Measurements from ENCODE around the gene LDLRAD4.

Gene LDLRAD4

DNA sequence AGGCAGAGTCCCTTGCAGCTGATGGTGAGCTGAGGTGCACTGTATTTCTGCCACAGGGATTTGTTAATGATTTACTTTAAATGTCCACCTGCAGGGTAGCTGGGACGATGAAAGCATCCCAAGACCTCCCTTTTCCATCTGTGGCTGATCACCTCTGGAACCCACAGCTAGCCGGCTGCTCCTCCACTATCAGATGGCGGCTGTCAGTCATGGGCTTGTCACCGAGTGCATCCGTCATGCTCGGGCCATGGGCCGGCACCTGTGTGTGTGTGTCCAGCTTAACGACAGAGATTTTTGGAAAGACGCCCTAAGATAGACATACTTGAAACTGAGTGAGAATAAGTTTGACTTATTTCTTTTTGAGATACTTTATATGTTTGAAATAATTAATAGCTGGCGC lies 272.6 kb downstream of the LDLRAD4 start:
- DNase-seq (ENCODE audit: extremely low spot score), result no peak
- POLR2A ChIA-PET, result no interaction called here
- no peak for TF ChIP-seq ELF4 (IDR thresholded peaks at IDR 0.05)
- no peak for TF ChIP-seq ZNF384 (IDR thresholded peaks at IDR 0.05)
- no peak for TF ChIP-seq SUZ12 (IDR thresholded peaks at IDR 0.05)
- no peak for TF ChIP-seq L3MBTL2 (conservative IDR thresholded peaks at IDR 0.05)
- no peak for TF ChIP-seq FOXA1 (IDR thresholded peaks at IDR 0.05)
- no peak for TF ChIP-seq BHLHE40 (IDR thresholded peaks at IDR 0.05; ENCODE audit: borderline replicate concordance)
- no peak for TF ChIP-seq SP1 (IDR thresholded peaks at IDR 0.05)
- TF ChIP-seq FOXK2 (IDR thresholded peaks at IDR 0.05), result no peak
- no peak for TF ChIP-seq TARDBP (IDR thresholded peaks at IDR 0.05)
- no peak for TF ChIP-seq LEF1 (IDR thresholded peaks at IDR 0.05; ENCODE audit: borderline replicate concordance)
- no peak for TF ChIP-seq NFRKB (IDR thresholded peaks at IDR 0.05)
- TF ChIP-seq FOXM1 (IDR thresholded peaks at IDR 0.05; ENCODE audit: borderline replicate concordance), result no peak
- no peak for TF ChIP-seq PKNOX1 (IDR thresholded peaks at IDR 0.05)
- TF ChIP-seq CTBP1 (IDR thresholded peaks at IDR 0.05; ENCODE audit: borderline replicate concordance), result no peak
- no peak for TF ChIP-seq ARNT (IDR thresholded peaks at IDR 0.05)
- no peak for TF ChIP-seq HDGF (IDR thresholded peaks at IDR 0.05; ENCODE audit: borderline replicate concordance)
- CTCF ChIA-PET, result no interaction called here

- no peak for TF ChIP-seq L3MBTL2 (conservative IDR thresholded peaks at IDR 0.05)
- no peak for TF ChIP-seq ARNT (IDR thresholded peaks at IDR 0.05)
- TF ChIP-seq BHLHE40 (IDR thresholded peaks at IDR 0.05; ENCODE audit: borderline replicate concordance), result no peak
- no peak for TF ChIP-seq PKNOX1 (IDR thresholded peaks at IDR 0.05)
- TF ChIP-seq TARDBP (IDR thresholded peaks at IDR 0.05), result no peak
- TF ChIP-seq NFRKB (IDR thresholded peaks at IDR 0.05), result no peak
- TF ChIP-seq HDGF (IDR thresholded peaks at IDR 0.05; ENCODE audit: borderline replicate concordance), result no peak
- TF ChIP-seq FOXK2 (IDR thresholded peaks at IDR 0.05), result no peak
- no peak for TF ChIP-seq LEF1 (IDR thresholded peaks at IDR 0.05; ENCODE audit: borderline replicate concordance)
- TF ChIP-seq SUZ12 (IDR thresholded peaks at IDR 0.05), result no peak
- TF ChIP-seq ELF4 (IDR thresholded peaks at IDR 0.05), result no peak
- TF ChIP-seq FOXA1 (IDR thresholded peaks at IDR 0.05), result no peak
- TF ChIP-seq FOXM1 (IDR thresholded peaks at IDR 0.05; ENCODE audit: borderline replicate concordance), result no peak
- TF ChIP-seq CTBP1 (IDR thresholded peaks at IDR 0.05; ENCODE audit: borderline replicate concordance), result no peak
- no peak for TF ChIP-seq SP1 (IDR thresholded peaks at IDR 0.05)
- no peak for TF ChIP-seq ZNF384 (IDR thresholded peaks at IDR 0.05)
- CTCF ChIA-PET, result no interaction called here
- POLR2A ChIA-PET, result no interaction called here
- DNase-seq (ENCODE audit: extremely low spot score), result no peak
These were observed 273.8 kb downstream of the LDLRAD4 start for GRCh38 chr18:13492314-13492713.

- TF ChIP-seq ELF4 (IDR thresholded peaks at IDR 0.05) (no peak), PKNOX1 (IDR thresholded peaks at IDR 0.05) (no peak), CTBP1 (IDR thresholded peaks at IDR 0.05; ENCODE audit: borderline replicate concordance) (no peak), SUZ12 (IDR thresholded peaks at IDR 0.05) (no peak), BHLHE40 (IDR thresholded peaks at IDR 0.05; ENCODE audit: borderline replicate concordance) (no peak), ZNF384 (IDR thresholded peaks at IDR 0.05) (no peak), L3MBTL2 (conservative IDR thresholded peaks at IDR 0.05) (no peak), HDGF (IDR thresholded peaks at IDR 0.05; ENCODE audit: borderline replicate concordance) (no peak), NFRKB (IDR thresholded peaks at IDR 0.05) (no peak), ARNT (IDR thresholded peaks at IDR 0.05) (no peak), LEF1 (IDR thresholded peaks at IDR 0.05; ENCODE audit: borderline replicate concordance) (no peak), FOXA1 (IDR thresholded peaks at IDR 0.05) (no peak), FOXK2 (IDR thresholded peaks at IDR 0.05) (no peak), TARDBP (IDR thresholded peaks at IDR 0.05) (no peak), FOXM1 (IDR thresholded peaks at IDR 0.05; ENCODE audit: borderline replicate concordance) (no peak)
- no peak for DNase-seq (ENCODE audit: extremely low spot score)
- ChIA-PET CTCF (no interaction called here), POLR2A (no interaction called here)
These were observed 274.5 kb downstream of the LDLRAD4 start for GRCh38 chr18:13493079-13493478.

- DNase-seq (ENCODE audit: extremely low spot score), result no peak
- TF ChIP-seq FOXK2 (IDR thresholded peaks at IDR 0.05) (no peak), FOXM1 (IDR thresholded peaks at IDR 0.05; ENCODE audit: borderline replicate concordance) (no peak), PKNOX1 (IDR thresholded peaks at IDR 0.05) (no peak), NFRKB (IDR thresholded peaks at IDR 0.05) (no peak), ELF4 (IDR thresholded peaks at IDR 0.05) (no peak), HDGF (IDR thresholded peaks at IDR 0.05; ENCODE audit: borderline replicate concordance) (no peak)
- CTCF ChIA-PET, result no interaction called here
- POLR2A ChIA-PET, result no interaction called here
These were observed 275.2 kb downstream of the LDLRAD4 start for GRCh38 chr18:13493725-13494124.

DNA sequence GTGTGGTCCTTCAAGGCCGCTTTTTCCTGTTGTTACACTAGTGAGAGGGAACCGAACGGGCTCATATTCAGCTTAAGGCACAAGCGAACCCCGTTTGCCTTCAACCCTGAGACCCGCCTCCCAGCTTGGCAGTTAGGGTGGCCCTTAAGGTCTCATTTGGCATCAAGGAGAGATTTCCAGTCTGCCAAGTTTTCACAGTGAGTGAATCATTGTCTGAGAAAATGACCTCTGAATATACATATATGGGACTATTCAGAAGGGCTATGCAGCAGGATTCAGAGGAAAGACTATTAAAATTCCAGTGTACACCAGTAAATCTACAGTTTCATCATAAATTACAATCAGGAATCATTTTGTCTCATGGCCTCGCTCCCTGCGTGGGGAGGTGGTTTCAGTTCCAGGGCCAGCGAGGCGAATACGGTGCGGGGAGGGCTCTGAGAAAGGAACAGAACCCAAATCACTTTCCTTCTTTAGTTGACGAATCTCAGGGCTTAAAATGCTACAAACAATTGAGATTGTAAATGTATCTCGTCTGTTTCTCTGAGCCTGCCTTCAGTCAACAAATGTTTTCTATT lies 276.4 kb downstream of the LDLRAD4 start:
- no peak for TF ChIP-seq ZNF384 (IDR thresholded peaks at IDR 0.05)
- no peak for TF ChIP-seq SUZ12 (IDR thresholded peaks at IDR 0.05)
- no peak for TF ChIP-seq FOXA1 (IDR thresholded peaks at IDR 0.05)
- no peak for TF ChIP-seq LEF1 (IDR thresholded peaks at IDR 0.05; ENCODE audit: borderline replicate concordance)
- no peak for TF ChIP-seq BHLHE40 (IDR thresholded peaks at IDR 0.05; ENCODE audit: borderline replicate concordance)
- no peak for TF ChIP-seq SP1 (IDR thresholded peaks at IDR 0.05)
- no peak for TF ChIP-seq ARNT (IDR thresholded peaks at IDR 0.05)
- no peak for TF ChIP-seq CTBP1 (IDR thresholded peaks at IDR 0.05; ENCODE audit: borderline replicate concordance)
- TF ChIP-seq FOXM1 (IDR thresholded peaks at IDR 0.05; ENCODE audit: borderline replicate concordance), result no peak
- TF ChIP-seq NFRKB (IDR thresholded peaks at IDR 0.05), result no peak
- TF ChIP-seq TARDBP (IDR thresholded peaks at IDR 0.05), result no peak
- TF ChIP-seq HDGF (IDR thresholded peaks at IDR 0.05; ENCODE audit: borderline replicate concordance), result no peak
- TF ChIP-seq ELF4 (IDR thresholded peaks at IDR 0.05), result no peak
- no peak for TF ChIP-seq FOXK2 (IDR thresholded peaks at IDR 0.05)
- no peak for TF ChIP-seq L3MBTL2 (conservative IDR thresholded peaks at IDR 0.05)
- TF ChIP-seq PKNOX1 (IDR thresholded peaks at IDR 0.05), result no peak
- DNase-seq (ENCODE audit: extremely low spot score), result no peak
- ChIA-PET POLR2A (no interaction called here), CTCF (no interaction called here)

Data from HEK293T (cell line).